HG03135 (cell line): ENCODE measurements around the gene CALD1.

ENCODE experiments used
- ATAC-seq: cut with Tn5 transposase; IDR thresholded peaks from one replicate; pipeline ENCODE4 v1.9.1; 2021; ENCODE audit warnings: mild to moderate bottlenecking, moderate library complexity; ENCODE audit not compliant: unreplicated experiment

Gene CALD1

DNA sequence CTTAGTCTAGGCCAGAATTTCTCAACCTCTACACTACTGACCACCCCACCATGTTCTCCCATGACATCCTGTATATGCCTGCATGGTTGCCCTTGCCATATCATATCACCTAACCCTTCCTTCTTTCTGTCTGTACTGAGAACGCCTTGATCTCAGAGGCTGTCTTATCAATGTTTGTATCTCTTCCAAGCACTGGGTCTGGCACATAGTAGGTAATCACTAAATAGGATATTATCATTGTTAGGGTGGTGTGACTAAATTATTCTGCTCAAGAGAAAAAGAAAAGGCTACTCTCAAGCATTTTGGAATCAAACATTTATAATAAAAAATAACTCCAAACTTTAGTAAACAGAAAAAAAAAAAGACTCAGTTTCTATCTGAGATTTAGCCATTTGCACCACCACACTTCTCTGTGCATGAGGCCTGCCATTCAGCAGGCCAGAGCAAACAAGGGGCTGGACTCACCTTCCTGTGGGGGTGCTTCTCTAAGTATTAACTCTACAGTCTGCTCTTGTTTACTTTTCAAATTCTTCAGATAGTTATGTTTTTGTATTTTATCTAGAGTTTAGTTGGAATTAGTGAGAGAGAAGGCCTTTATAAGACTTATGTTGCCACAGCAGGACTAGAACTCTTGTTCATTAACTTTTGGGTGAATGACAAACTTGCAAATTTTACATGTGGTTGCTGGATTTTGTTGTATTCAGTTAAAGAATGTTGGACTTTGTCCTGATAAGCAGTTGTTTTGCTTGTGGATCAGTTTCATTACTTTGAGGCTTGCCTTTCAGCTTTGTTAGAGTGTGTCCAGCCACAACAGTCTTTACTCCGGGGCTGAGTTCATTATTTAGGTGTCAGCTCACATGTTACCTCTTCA lies 212.3 kb downstream of the CALD1 start:
- no peak for ATAC-seq

GRCh38 chr7:134992626-134993179 lies 213.3 kb downstream of the CALD1 start:
- ATAC-seq = peak; percentile 62

DNA sequence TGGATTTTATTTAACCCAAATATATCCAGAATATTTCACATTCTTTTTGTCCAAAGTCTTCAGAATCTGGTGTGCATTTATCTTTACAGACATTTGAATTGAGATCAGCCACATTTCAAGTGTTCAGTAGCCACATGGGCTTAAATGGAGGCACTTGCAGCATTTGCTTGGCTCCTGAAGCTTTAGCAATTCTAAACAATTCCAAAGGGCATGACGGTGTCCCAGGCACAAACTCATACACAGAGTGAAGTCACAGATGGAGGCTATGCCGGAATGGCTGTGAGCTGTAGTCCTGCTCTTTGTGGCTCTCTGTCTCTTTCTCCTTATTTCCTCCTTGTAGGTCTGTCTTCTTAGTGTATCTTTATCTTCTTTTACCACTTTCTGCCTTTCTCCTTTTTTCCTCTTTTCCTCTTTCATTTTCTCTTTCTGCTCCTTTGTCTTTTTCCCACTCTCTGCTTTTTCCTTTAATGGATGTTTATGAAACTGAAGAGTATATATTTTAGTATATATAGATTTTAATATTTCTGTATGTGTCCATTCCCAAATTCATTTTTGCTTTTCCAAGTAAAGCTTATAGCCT lies 214.5 kb downstream of the CALD1 start:
- no peak for ATAC-seq

DNA sequence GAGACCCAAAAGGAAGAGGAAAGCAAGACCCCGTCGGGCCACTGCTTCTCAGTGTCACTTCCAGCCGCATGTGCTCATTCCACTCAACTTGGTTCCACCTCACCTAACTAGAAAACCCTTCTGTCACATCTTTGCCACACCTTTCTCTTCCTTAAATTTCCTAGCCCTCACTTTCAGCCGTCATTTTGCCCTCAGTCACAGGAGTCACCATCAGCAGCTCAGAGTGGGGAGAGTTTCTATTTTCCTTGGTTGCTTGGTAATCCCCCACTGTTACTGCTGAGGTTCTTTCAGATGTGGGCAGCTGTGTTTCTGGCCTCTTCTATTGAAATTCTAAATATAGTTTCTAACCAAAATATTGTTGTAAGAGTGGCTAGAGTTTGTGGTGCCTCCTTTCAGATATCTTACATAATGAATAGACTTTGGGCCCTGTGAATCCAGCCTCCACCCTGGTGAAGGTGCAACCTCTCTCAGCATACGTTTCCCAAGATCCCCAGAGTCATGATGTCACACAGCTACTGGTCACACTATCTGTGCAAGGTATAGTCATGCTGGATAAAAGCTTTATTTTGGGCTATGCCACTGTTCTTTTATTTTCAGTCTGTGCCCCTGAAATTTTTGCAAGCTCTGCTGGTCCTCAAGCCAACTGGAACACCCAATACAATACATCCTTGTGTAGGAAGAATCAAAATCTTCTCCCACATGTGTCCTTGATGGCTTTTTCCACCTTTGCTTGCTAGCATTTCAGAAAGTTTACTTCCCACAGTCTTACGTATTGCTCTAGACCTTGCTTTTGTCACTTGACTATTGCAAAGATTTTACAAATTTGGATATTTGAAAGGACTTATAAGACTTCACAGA lies 216.0 kb downstream of the CALD1 start:
- peak; percentile 42 for ATAC-seq

GRCh38 chr7:134996097-134996550 lies 216.7 kb downstream of the CALD1 start:
- ATAC-seq = peak; percentile 43

DNA sequence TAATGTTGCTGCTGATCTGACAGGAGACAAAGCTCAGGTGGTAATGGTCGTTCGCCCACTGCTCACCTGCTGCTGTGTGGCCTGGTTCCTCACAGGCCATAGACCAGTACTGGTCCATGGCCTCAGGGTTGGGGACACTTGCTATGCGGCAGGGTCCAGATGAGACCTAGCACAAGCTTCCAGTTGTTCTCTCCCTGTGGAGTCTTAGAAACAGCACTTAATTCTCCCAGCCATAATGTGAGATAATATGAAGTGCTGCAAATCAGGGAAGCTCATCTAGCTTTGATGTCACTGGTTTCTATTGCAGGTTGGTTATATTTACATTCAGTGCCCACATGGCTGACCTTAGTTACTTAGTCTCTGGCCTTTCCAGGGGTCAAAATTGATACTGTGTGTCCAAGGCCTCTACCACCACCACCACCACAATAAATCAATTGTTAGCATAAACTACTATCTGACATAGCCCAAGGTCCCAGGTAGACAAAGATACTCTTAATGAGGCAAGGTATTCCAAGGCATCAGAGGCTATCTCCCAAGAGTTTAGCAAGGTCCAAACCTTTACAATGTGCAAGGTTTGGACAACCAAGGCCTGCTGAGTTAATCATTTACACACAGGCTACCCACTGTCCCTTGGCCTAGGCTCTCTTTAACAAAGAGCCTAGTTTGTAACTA lies 217.9 kb downstream of the CALD1 start:
- ATAC-seq = no peak

GRCh38 chr7:134999136-134999535 lies 219.7 kb downstream of the CALD1 start:
- ATAC-seq = no peak

DNA sequence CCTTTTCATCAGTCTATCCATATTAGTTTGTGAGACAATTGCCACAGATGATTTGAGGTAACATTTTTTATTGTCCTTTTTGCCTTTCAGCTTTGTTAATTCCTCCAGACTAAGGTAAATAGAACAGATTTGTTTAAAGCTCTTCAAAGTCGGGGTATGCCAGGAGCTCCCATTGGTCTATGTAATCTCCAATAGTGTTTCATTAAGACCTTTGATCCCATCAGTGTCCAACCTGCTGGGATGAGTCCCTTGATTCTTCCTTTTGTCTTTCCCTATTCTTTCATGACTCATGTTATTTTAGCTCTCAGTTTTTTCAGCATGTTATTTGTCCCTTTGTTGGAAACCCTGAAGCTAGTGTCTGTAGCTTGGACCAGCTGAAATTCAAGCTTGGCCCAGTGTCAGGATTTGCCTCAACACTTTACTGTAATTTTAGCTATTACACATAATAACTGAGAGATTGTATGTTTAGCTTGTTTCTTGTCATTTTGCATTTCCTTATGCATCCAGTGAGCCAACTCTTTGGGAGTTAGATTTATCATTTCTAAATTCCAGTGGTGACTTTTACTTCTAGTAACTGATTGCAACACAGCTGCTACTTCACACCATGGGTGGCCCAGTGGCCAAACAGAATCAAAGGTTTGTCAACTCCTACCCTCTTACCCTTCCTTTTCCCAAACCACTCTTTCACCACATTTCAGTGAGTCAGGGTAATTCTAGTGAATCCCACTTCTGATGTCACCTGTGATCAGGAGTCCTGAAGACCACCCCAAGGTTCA lies 222.1 kb downstream of the CALD1 start:
- no peak for ATAC-seq

- no peak for ATAC-seq
Observed at GRCh38 chr7:135012229-135012628, 232.8 kb downstream of the CALD1 start.
